GM12878 (cell line): Measurements from ENCODE around the gene PLVAP. TPM values are rescaled to one million over a fixed set of nuclear protein-coding genes. Genes with fewer than 3 reads are reported as not detected.

Source experiments
- ATAC-seq: fragments of 200-7000 bp; cut with Tn5 transposase; 3 replicates; pipeline ENCODE4 v1.9.1; 2020; ENCODE audit warnings: mild to moderate bottlenecking, moderate library complexity
- BruUV-seq: library from RNA; stranded (reverse); fragments of 400-500 nt; replicated peaks from 2 replicates; lab custom pipeline; 2021; lab: Mats Ljungman, UMichigan
- CTCF ChIA-PET: fragments of 300-600 bp; sonication (Branson Sonifier 250); formaldehyde crosslinking; extraction: SDS; loops from one replicate; lab custom pipeline; 2021; ENCODE audit warnings: inconsistent platforms; lab: Yijun Ruan, JAX
- POLR2A ChIA-PET: fragments of 350-600 bp; formaldehyde crosslinking; extraction: SDS; loops from one replicate; lab custom pipeline; 2021; ENCODE audit warnings: inconsistent platforms; lab: Charles Lee
- RAD21 ChIA-PET: fragments of 300-600 bp; sonication (Branson Sonifier 250); formaldehyde crosslinking; loops from one replicate; lab custom pipeline; 2023; ENCODE audit warnings: antibody characterized with exemption; ENCODE audit not compliant: unreplicated experiment; lab: Charles Lee
- SMC1A ChIA-PET: fragments of 300-600 bp; sonication (Branson Sonifier 250); formaldehyde crosslinking; loops from one replicate; lab custom pipeline; 2023; ENCODE audit not compliant: unreplicated experiment, uncharacterized antibody; lab: Charles Lee
- DNase-seq: peaks from one replicate; pipeline ENCODE4 v3.0.0-alpha.2; 2011; ENCODE audit warnings: low read depth, low spot score
- FAIRE-seq: peaks from 3 replicates; lab custom pipeline; 2011; peaks lifted over from hg19 to GRCh38; lab: Jason Lieb, UNC
- H2AFZ ChIP-seq: 2 replicates; pipeline ENCODE4 v1.6.0; 2011; ENCODE audit warnings: low read depth, low read length, control low read depth; ENCODE audit not compliant: control insufficient read depth
- H3K27ac ChIP-seq: 2 replicates; pipeline ENCODE4 v1.5.1; 2011; ENCODE audit warnings: control low read depth; ENCODE audit not compliant: control insufficient read depth, insufficient read depth
- H3K27me3 ChIP-seq, 2 experiments: replicated peaks in 1 of 2; 2 replicates each; pipeline versions ENCODE4 v1.6.0 to v1.6.1; 2011; ENCODE audit warnings: low read length in 1 of 2; ENCODE audit not compliant: control insufficient read depth in 2 of 2, insufficient read depth in 2 of 2
- H3K36me3 ChIP-seq, 2 experiments: 2 replicates each; pipeline ENCODE4 v1.5.1; 2011; ENCODE audit warnings: low read length in 1 of 2; ENCODE audit not compliant: control insufficient read depth in 2 of 2, insufficient read depth in 2 of 2
- H3K4me1 ChIP-seq: 2 replicates; pipeline ENCODE4 v1.6.1; 2011; ENCODE audit warnings: mild to moderate bottlenecking, low read length, moderate library complexity, mixed read lengths; ENCODE audit not compliant: control insufficient read depth, insufficient read depth
- H3K4me2 ChIP-seq: 2 replicates; pipeline ENCODE4 v1.6.0; 2011; ENCODE audit warnings: control low read depth; ENCODE audit not compliant: control insufficient read depth, insufficient read depth
- H3K4me3 ChIP-seq: fragments of 200-600 bp; sonication (generic); 2 replicates; pipeline ENCODE4 v1.5.1; 2016
- H3K79me2 ChIP-seq: 2 replicates; pipeline ENCODE4 v1.6.0; 2011; ENCODE audit warnings: low read length; ENCODE audit not compliant: control insufficient read depth, insufficient read depth
- H3K9ac ChIP-seq: 2 replicates; pipeline ENCODE4 v1.8.0; 2011; ENCODE audit warnings: low read length, control low read depth, mixed read lengths; ENCODE audit not compliant: control insufficient read depth, insufficient read depth
- H3K9me3 ChIP-seq: replicated peaks from 3 replicates; pipeline ENCODE4 v1.5.1; 2011; ENCODE audit warnings: mild to moderate bottlenecking, low read length; ENCODE audit not compliant: control insufficient read depth, insufficient read depth
- H4K20me1 ChIP-seq: 2 replicates; pipeline ENCODE4 v1.6.0; 2011; ENCODE audit not compliant: control insufficient read depth, insufficient read depth
- HDAC6 ChIP-seq: fragments of 200-600 bp; sonication (generic); IDR thresholded peaks from one replicate; pipeline ENCODE4 v1.8.0; 2017; ENCODE audit warnings: antibody characterized with exemption; ENCODE audit not compliant: unreplicated experiment
- HDGF ChIP-seq: fragments of 450-650 bp; IDR thresholded peaks from 2 replicates; pipeline ENCODE4 v1.6.1; 2016; ENCODE audit warnings: antibody characterized with exemption
- JUND ChIP-seq: IDR thresholded peaks from 2 replicates; pipeline ENCODE4 v1.6.1; 2012; ENCODE audit warnings: low read depth, mild to moderate bottlenecking, low read length, improper control_type of control experiment, moderate library complexity
- NR2C2 ChIP-seq: IDR thresholded peaks from 2 replicates; pipeline ENCODE4 v1.6.1; 2011; ENCODE audit warnings: borderline replicate concordance, low read depth; ENCODE audit not compliant: control insufficient read depth, insufficient read length
- NR2F1 ChIP-seq: fragments of 450-650 bp; conservative IDR thresholded peaks from 2 replicates; pipeline ENCODE4 v1.6.1; 2017; ENCODE audit warnings: mild to moderate bottlenecking
- SIX5 ChIP-seq: IDR thresholded peaks from 2 replicates; pipeline ENCODE4 v1.6.1; 2011; ENCODE audit warnings: mild to moderate bottlenecking, low read depth, low read length, moderate library complexity; ENCODE audit not compliant: severe bottlenecking
- WGBS: methylation state at CpG from one replicate; pipeline ENCODE4 v1.1.6; 2016; ENCODE audit warnings: low lambda C conversion rate; ENCODE audit not compliant: insufficient replicate concordance, insufficient coverage; ENCODE audit errors: missing lambda C conversion rate; 5-methylcytosine and 5-hydroxymethylcytosine counted together
- in situ Hi-C: fragments of 300-500 bp; cut with MboI; formaldehyde crosslinking; loops from 9 replicates; pipeline ENCODE4 v1.14.3; 2018; ENCODE audit warnings: mixed read lengths
- intact Hi-C: fragments of 100-400 bp; cut with micrococcal nuclease; formaldehyde crosslinking; loops from one replicate; pipeline ENCODE4 v1.14.2; 2022; ENCODE audit not compliant: unreplicated experiment
- polyA plus RNA-seq, 11 experiments: library from polyadenylated mRNA; depleted of rRNA in 4 of 11; unstranded in 6 of 11; stranded (reverse) in 5 of 11; fragments of >200 nt; fragmentation: Nextera tagmentation in 4 of 11; fragmentation: Illumina TruSeq in 1 of 11; extraction: Ambion mirVana in 4 of 11; extraction: Trizol in 1 of 11; gene quantifications; 1 replicate in 1 of 11; 2 replicates in 10 of 11; pipeline versions ENCODE4 v1.2.1 to v1.2.3, GENCODE V29; 2011 to 2016; ENCODE audit warnings: inconsistent platforms in 2 of 11, missing spikeins in 2 of 11, low read depth in 1 of 11
- total RNA-seq, 4 experiments: library from RNA; depleted of rRNA in 3 of 4; stranded (reverse); fragments of >200 nt in 3 of 4; fragmentation: Illumina TruSeq in 1 of 4; extraction: Trizol in 1 of 4; gene quantifications; 2 replicates each; pipeline versions ENCODE4 v1.2.1 to v1.2.3, GENCODE V29; 2013 to 2021

PLVAP gene
- total and polyA plus RNA-seq, 10 of the 15 experiments (the other 5 are each of a cell fraction or from before 2014, with no cell fraction given), result 0.03 to 0.54 (median 0.06) TPM; not detected in 4

DNA sequence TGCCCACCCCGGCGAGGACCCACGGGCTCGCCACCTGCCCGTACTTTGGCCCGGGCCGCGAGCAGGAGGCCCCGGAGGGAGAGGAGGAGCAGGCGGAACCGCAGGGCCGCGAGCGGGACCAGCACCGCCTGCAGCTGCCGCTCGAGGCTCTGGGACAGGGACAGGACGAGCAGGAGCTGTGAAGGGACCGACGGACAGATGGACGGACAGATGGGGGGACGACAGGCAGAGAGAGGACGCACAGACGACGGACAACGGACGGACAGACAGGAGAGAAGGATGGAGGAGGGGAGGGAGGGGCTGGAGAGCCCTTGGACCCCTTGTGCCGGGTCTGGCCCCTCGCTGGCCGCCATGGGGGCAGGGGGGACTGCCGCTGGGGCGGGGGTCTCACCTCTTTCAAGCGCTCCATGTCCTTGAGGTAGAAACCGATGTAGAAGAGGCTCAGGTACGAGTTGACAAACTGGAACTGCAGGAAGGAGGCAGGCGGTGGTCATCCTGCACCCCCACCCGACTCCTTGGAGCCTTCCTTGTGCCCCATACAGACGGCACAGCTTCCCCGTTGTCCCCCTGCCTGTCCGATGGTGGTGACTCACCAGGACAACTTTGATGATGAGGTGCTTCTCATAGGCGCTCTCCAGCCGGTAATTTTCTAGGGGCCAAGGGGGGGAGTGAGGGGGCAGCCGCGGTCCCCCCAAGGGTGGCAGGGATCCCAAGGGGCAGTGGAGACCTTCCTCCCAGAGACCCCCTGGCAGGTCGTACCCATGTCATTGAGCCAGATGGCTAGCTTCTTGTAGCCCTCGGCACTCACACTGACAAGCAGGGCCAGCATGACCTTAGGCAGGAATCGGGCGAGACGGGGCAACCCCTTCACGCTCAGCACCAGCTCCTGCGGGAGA is 47.5 kb downstream of the PLVAP start:
- H2AFZ ChIP-seq, result no peak overlapping the region
- ChIA-PET CTCF (interaction anchor here (2.8 kb wide), 1 partner anchor 56 kb away, joined by 9 read pairs; no protein-coding TSS in a partner anchor), RAD21 (no interaction called here), POLR2A (no interaction called here), SMC1A (interaction anchor here (0.6 kb wide), 1 partner anchor 165 kb away, joined by 5 read pairs; no protein-coding TSS in a partner anchor)
- H3K4me1 ChIP-seq, result peaks cover 5% of the 10 kb centered on the region; the same call in 1 of the 2 replicates
- H3K79me2 ChIP-seq, result no peaks in the 10 kb centered on the region
- H3K27ac ChIP-seq, result no peak overlapping the region
- DNase-seq (no peak), ATAC-seq (no peak), FAIRE-seq (no peak)
- intact Hi-C loops, result no loop called here
- H3K9ac ChIP-seq, result no peak overlapping the region
- no peaks in the 10 kb centered on the region; the same call in 2 of the 3 replicates for H3K9me3 ChIP-seq
- H3K4me3 ChIP-seq, result no peak overlapping the region
- H4K20me1 ChIP-seq, result no peaks in the 10 kb centered on the region
- H3K36me3 ChIP-seq, result no peaks in the 10 kb centered on the region
- TF ChIP-seq SIX5 (no peak), JUND (no peak), HDGF (no peak), NR2F1 (no peak), HDAC6 (no peak), NR2C2 (no peak)
- H3K4me2 ChIP-seq, result no peak overlapping the region
- in situ Hi-C loops, result no loop called here
- WGBS, result 60% methylated on average over 44 of the region's 51 CpGs
- no TSS peak for BruUV-seq
- no peaks in the 10 kb centered on the region; a peak in 2 of 4 replicates for H3K27me3 ChIP-seq
